ENCODE data around the gene ADGRA3. TPM values are rescaled to one million over a fixed set of nuclear protein-coding genes. Genes with fewer than 3 reads are reported as not detected.

Gene ADGRA3
- polyA plus RNA-seq, 1 donor from 2014 or later, result 40.5 TPM

- no peaks in the 10 kb centered on the region for H3K27me3 ChIP-seq (ENCODE audit: insufficient read depth, low read depth, low read length)
- H3K4me2 ChIP-seq (ENCODE audit: low read length), result no peak overlapping the region
- no peak overlapping the region for H3K9ac ChIP-seq (ENCODE audit: low read length)
- no peak overlapping the region for H3K27ac ChIP-seq (ENCODE audit: low read length)
- H3K9me2 ChIP-seq (ENCODE audit: insufficient read depth, low read length), result no peaks in the 10 kb centered on the region
- no peaks in the 10 kb centered on the region for H4K20me1 ChIP-seq (ENCODE audit: insufficient read depth)
- TF ChIP-seq TAF1 (IDR thresholded peaks at IDR 0.05; ENCODE audit: low read depth) (no peak), SMC3 (conservative IDR thresholded peaks at IDR 0.05; ENCODE audit: poor library complexity) (no peak), CTCF (IDR thresholded peaks at IDR 0.05; ENCODE audit: poor library complexity, severe bottlenecking) (no peak), POLR2AphosphoS5 (IDR thresholded peaks at IDR 0.05) (no peak), REST (IDR thresholded peaks at IDR 0.05; ENCODE audit: borderline replicate concordance) (no peak), RAD21 (conservative IDR thresholded peaks at IDR 0.05) (no peak), EZH2 (IDR thresholded peaks at IDR 0.05; ENCODE audit: borderline replicate concordance, insufficient read depth, low read length, poor library complexity, severe bottlenecking) (no peak), EP300 (conservative IDR thresholded peaks at IDR 0.05; ENCODE audit: poor library complexity, severe bottlenecking) (no peak), MXI1 (conservative IDR thresholded peaks at IDR 0.05; ENCODE audit: poor library complexity, severe bottlenecking) (no peak)
- no peak overlapping the region for H3K4me3 ChIP-seq (ENCODE audit: low read length)
- no peaks in the 10 kb centered on the region for H3K36me3 ChIP-seq (ENCODE audit: insufficient read depth, low read length)
- H3K9me3 ChIP-seq (ENCODE audit: low read length), result no peaks in the 10 kb centered on the region
- no peak overlapping the region for H2AFZ ChIP-seq (ENCODE audit: low read depth, low read length)
- H3F3A ChIP-seq (ENCODE audit: insufficient read depth, low read length, poor library complexity, severe bottlenecking), result no peaks in the 10 kb centered on the region
- peaks cover 22% of the 10 kb centered on the region for H3K79me2 ChIP-seq (replicated peaks; ENCODE audit: insufficient read depth, low read length)
Observed at GRCh38 chr4:22482250-22483127, 33.4 kb downstream of the ADGRA3 start.

GRCh38 chr4:22480675-22481327, 35.1 kb downstream of the ADGRA3 start:
- TF ChIP-seq EZH2 (IDR thresholded peaks at IDR 0.05; ENCODE audit: borderline replicate concordance, insufficient read depth, low read length, poor library complexity, severe bottlenecking) (no peak), RAD21 (conservative IDR thresholded peaks at IDR 0.05) (no peak), EP300 (conservative IDR thresholded peaks at IDR 0.05; ENCODE audit: poor library complexity, severe bottlenecking) (no peak)
- no peaks in the 10 kb centered on the region for H4K20me1 ChIP-seq (ENCODE audit: insufficient read depth)
- H3K9me2 ChIP-seq (ENCODE audit: insufficient read depth, low read length), result no peaks in the 10 kb centered on the region
- no peak overlapping the region for H3K27ac ChIP-seq (ENCODE audit: low read length)
- H3K9ac ChIP-seq (ENCODE audit: low read length), result no peak overlapping the region
- H2AFZ ChIP-seq (ENCODE audit: low read depth, low read length), result no peak overlapping the region
- H3K4me3 ChIP-seq (ENCODE audit: low read length), result no peak overlapping the region
- no peaks in the 10 kb centered on the region for H3K27me3 ChIP-seq (ENCODE audit: insufficient read depth, low read depth, low read length)
- H3K36me3 ChIP-seq (ENCODE audit: insufficient read depth, low read length), result no peaks in the 10 kb centered on the region
- no peaks in the 10 kb centered on the region for H3F3A ChIP-seq (ENCODE audit: insufficient read depth, low read length, poor library complexity, severe bottlenecking)
- no peak overlapping the region for H3K4me2 ChIP-seq (ENCODE audit: low read length)
- H3K79me2 ChIP-seq (replicated peaks; ENCODE audit: insufficient read depth, low read length), result peaks cover 33% of the 10 kb centered on the region
- no peaks in the 10 kb centered on the region for H3K9me3 ChIP-seq (ENCODE audit: low read length)
